PC-3 (cell line): ENCODE measurements around the gene CSRP1.

ENCODE experiments used
- CTCF ChIP-seq: fragments of 300-600 bp; sonication (generic); conservative IDR thresholded peaks from 2 replicates; pipeline ENCODE4 v1.5.1; 2017; ENCODE audit warnings: antibody characterized with exemption, low read depth, mild to moderate bottlenecking, low read length
- EZH2 ChIP-seq: fragments of 300-600 bp; sonication (generic); IDR thresholded peaks from one replicate; pipeline ENCODE4 v1.6.1; 2017; ENCODE audit warnings: antibody characterized with exemption, mild to moderate bottlenecking, low read length; ENCODE audit not compliant: unreplicated experiment

GRCh38 chr1:201545851-201546492 is 39.0 kb upstream of the CSRP1 start:
- peak; percentile 22; the same call in 1 of the 2 replicates for TF ChIP-seq CTCF
- no peak for TF ChIP-seq EZH2
